HCT116 (cell line): ENCODE measurements around the gene TCF12. TPM values are rescaled to one million over a fixed set of nuclear protein-coding genes. Genes with fewer than 3 reads are reported as not detected.

Experiments used
- ATAC-seq: fragments of 200-7000 bp; cut with Tn5 transposase; 2 replicates; pipeline ENCODE4 v1.9.1; 2020; ENCODE audit warnings: mild to moderate bottlenecking, moderate library complexity
- BruUV-seq: library from RNA; stranded (reverse); fragments of 400-500 nt; replicated peaks from 2 replicates; lab custom pipeline; 2021; lab: Mats Ljungman, UMichigan
- CTCF ChIA-PET: fragments of 300-600 bp; sonication (Branson Sonifier 250); formaldehyde crosslinking; loops from one replicate; lab custom pipeline; 2021; ENCODE audit warnings: antibody characterized with exemption; lab: Charles Lee
- POLR2A ChIA-PET: fragments of 300-600, 350-600 bp; sonication (Branson Sonifier 250); formaldehyde crosslinking; loops from one replicate; lab custom pipeline; 2021; ENCODE audit warnings: antibody characterized with exemption; lab: Charles Lee
- RAD21 ChIA-PET, 2 experiments: fragments of 300-600 bp; sonication (Branson Sonifier 250); formaldehyde crosslinking; loops; one replicate each; lab custom pipeline; 2023; ENCODE audit warnings: low total read pairs in 2 of 2; ENCODE audit not compliant: uncharacterized antibody in 2 of 2, unreplicated experiment in 2 of 2, low non-redundant PET in 1 of 2; lab: Charles Lee
- DNase-seq: peaks from one replicate; pipeline ENCODE4 v3.0.0-alpha.2; 2010; ENCODE audit warnings: low read depth, low spot score
- H2AFZ ChIP-seq: fragments of 200-600 bp; shearing (Covaris generic), sonication (generic); 2 replicates; pipeline ENCODE4 v1.6.1; 2017; ENCODE audit warnings: low read depth, mixed run types, mixed read lengths, antibody characterized with exemption, low read length; ENCODE audit not compliant: poor library complexity, severe bottlenecking
- H3K27ac ChIP-seq: 2 replicates; pipeline ENCODE4 v1.5.1; 2012; ENCODE audit warnings: low read depth, low read length
- H3K27me3 ChIP-seq: fragments of 200-600 bp; sonication (generic); 2 replicates; pipeline ENCODE4 v1.6.1; 2016; ENCODE audit warnings: mixed run types, low read length, mixed read lengths; ENCODE audit not compliant: insufficient read depth
- H3K36me3 ChIP-seq, 2 experiments: fragments of 200-500 bp in 1 of 2; fragments of 200-600 bp in 1 of 2; sonication (Bioruptor generic) in 1 of 2; sonication (generic) in 1 of 2; 2 replicates each; pipeline versions ENCODE4 v1.5.1 to v1.6.1; 2014 to 2016; ENCODE audit warnings: low read length in 2 of 2, inconsistent platforms in 1 of 2, mixed read lengths in 1 of 2, mixed run types in 1 of 2; ENCODE audit not compliant: insufficient read depth in 2 of 2, control insufficient read depth in 1 of 2
- H3K4me1 ChIP-seq, 2 experiments: fragments of 200-600 bp in 1 of 2; sonication (generic) in 1 of 2; 2 replicates each; pipeline versions ENCODE4 v1.5.1 to v1.6.1; 2012 to 2017; ENCODE audit warnings: low read length in 2 of 2, inconsistent platforms in 1 of 2, mild to moderate bottlenecking in 1 of 2, mixed read lengths in 1 of 2, mixed run types in 1 of 2, moderate library complexity in 1 of 2; ENCODE audit not compliant: insufficient read depth in 2 of 2, control insufficient read depth in 1 of 2
- H3K4me2 ChIP-seq: fragments of 200-600 bp; sonication (generic); 2 replicates; pipeline ENCODE4 v1.6.1; 2017; ENCODE audit warnings: mixed run types, low read length, mixed read lengths
- H3K4me3 ChIP-seq, 2 experiments: fragments of 200-600 bp in 1 of 2; sonication (generic) in 1 of 2; replicated peaks in 1 of 2; 2 replicates each; pipeline ENCODE4 v1.5.1; 2011 to 2016; ENCODE audit warnings: low read length in 2 of 2, control low read depth in 1 of 2, low read depth in 1 of 2, mild to moderate bottlenecking in 1 of 2, mixed read lengths in 1 of 2, mixed run types in 1 of 2
- H3K79me2 ChIP-seq: fragments of 200-600 bp; sonication (generic); 2 replicates; pipeline ENCODE4 v1.6.1; 2017; ENCODE audit warnings: mild to moderate bottlenecking, mixed run types, low read length, moderate library complexity, mixed read lengths; ENCODE audit not compliant: insufficient read depth
- H3K9ac ChIP-seq: fragments of 200-600 bp; sonication (generic); 2 replicates; pipeline ENCODE4 v1.6.1; 2016; ENCODE audit warnings: low read length, mixed read lengths
- H3K9me2 ChIP-seq: fragments of 200-600 bp; sonication (generic), shearing (Covaris generic); 2 replicates; pipeline ENCODE4 v1.6.1; 2017; ENCODE audit warnings: mixed run types, mild to moderate bottlenecking, moderate library complexity; ENCODE audit not compliant: insufficient read depth
- H3K9me3 ChIP-seq, 2 experiments: fragments of 200-500 bp in 1 of 2; fragments of 200-600 bp in 1 of 2; sonication (Bioruptor generic) in 1 of 2; sonication (generic) in 1 of 2; 2 replicates each; pipeline ENCODE4 v1.6.1; 2014 to 2017; ENCODE audit warnings: low read length in 2 of 2, mixed read lengths in 2 of 2, inconsistent platforms in 1 of 2, low read depth in 1 of 2, mild to moderate bottlenecking in 1 of 2, mixed run types in 1 of 2, moderate library complexity in 1 of 2; ENCODE audit not compliant: control insufficient read depth in 1 of 2, insufficient read depth in 1 of 2
- H4K20me1 ChIP-seq: fragments of 200-600 bp; sonication (generic), shearing (Covaris generic); 2 replicates; pipeline ENCODE4 v1.6.1; 2017; ENCODE audit warnings: mixed run types, mild to moderate bottlenecking, moderate library complexity; ENCODE audit not compliant: insufficient read depth
- EZH2 ChIP-seq: fragments of 200-600 bp; sonication (generic); IDR thresholded peaks from 2 replicates; pipeline ENCODE4 v1.6.1; 2017; ENCODE audit warnings: antibody characterized with exemption, mixed run types
- SP1 ChIP-seq: IDR thresholded peaks from 2 replicates; pipeline ENCODE4 v1.6.1; 2012; ENCODE audit warnings: low read depth
- ZFX ChIP-seq: fragments of 450-650 bp; IDR thresholded peaks from 2 replicates; pipeline ENCODE4 v1.6.1; 2017
- ZNF274 ChIP-seq: fragments of 200-500 bp; sonication (Bioruptor generic); IDR thresholded peaks from 2 replicates; pipeline ENCODE4 v1.6.1; 2014; ENCODE audit warnings: mild to moderate bottlenecking, low read depth, low read length, inconsistent platforms
- intact Hi-C: fragments of 100-400 bp; cut with micrococcal nuclease; formaldehyde crosslinking; loops from 2 replicates; pipeline ENCODE4 v1.10.0; 2022
- total RNA-seq: library from RNA; stranded (reverse); gene quantifications from one replicate; pipeline ENCODE4 v1.2.1, GENCODE V29; 2021; ENCODE audit not compliant: unreplicated experiment
- TF ChIP-seq, protein P1 (sequence below): IDR thresholded peaks from 2 replicates; pipeline ENCODE4 v1.6.1; 2011; ENCODE audit warnings: mild to moderate bottlenecking, low read length, moderate library complexity; ENCODE audit not compliant: insufficient replicate concordance; ENCODE audit errors: extremely low read depth
- TF ChIP-seq, protein P2 (sequence below), 3 experiments: fragments of 200-600 bp in 1 of 3; sonication (generic) in 1 of 3; IDR thresholded peaks in 2 of 3; conservative IDR thresholded peaks in 1 of 3; 2 replicates each; pipeline ENCODE4 v1.5.1; 2012 to 2017; ENCODE audit warnings: low read depth in 2 of 3, low read length in 2 of 3, antibody characterized with exemption in 1 of 3, borderline replicate concordance in 1 of 3, control low read depth in 1 of 3, mild to moderate bottlenecking in 1 of 3, mixed read lengths in 1 of 3, mixed run types in 1 of 3, moderate library complexity in 1 of 3; ENCODE audit not compliant: insufficient read depth in 1 of 3

TCF12 gene
- total RNA-seq, 1 experiment from 2014 or later = 71.6 TPM

DNA sequence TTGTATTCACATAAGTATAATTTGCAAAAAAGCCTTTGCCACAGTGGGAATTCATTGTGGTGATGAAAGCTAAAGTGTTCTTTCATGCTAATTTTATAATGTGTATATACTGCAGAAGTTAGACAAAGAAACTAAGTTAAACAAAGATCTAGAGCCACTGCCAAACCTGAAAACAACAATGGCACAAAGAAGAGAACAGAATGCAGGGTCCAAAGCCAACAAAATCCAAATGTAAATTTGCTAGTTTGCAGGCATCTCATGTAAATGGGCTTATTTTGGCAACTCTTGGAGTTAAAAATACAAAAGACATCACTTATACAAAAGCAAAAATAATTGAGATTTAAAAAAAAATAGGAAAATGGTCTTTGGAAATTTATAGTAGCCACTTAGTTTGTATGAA is 123.0 kb downstream of the TCF12 start (continued):
- TF ChIP-seq, protein P1, sequence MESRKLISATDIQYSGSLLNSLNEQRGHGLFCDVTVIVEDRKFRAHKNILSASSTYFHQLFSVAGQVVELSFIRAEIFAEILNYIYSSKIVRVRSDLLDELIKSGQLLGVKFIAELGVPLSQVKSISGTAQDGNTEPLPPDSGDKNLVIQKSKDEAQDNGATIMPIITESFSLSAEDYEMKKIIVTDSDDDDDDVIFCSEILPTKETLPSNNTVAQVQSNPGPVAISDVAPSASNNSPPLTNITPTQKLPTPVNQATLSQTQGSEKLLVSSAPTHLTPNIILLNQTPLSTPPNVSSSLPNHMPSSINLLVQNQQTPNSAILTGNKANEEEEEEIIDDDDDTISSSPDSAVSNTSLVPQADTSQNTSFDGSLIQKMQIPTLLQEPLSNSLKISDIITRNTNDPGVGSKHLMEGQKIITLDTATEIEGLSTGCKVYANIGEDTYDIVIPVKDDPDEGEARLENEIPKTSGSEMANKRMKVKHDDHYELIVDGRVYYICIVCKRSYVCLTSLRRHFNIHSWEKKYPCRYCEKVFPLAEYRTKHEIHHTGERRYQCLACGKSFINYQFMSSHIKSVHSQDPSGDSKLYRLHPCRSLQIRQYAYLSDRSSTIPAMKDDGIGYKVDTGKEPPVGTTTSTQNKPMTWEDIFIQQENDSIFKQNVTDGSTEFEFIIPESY = no peak
- TF ChIP-seq, protein P2, sequence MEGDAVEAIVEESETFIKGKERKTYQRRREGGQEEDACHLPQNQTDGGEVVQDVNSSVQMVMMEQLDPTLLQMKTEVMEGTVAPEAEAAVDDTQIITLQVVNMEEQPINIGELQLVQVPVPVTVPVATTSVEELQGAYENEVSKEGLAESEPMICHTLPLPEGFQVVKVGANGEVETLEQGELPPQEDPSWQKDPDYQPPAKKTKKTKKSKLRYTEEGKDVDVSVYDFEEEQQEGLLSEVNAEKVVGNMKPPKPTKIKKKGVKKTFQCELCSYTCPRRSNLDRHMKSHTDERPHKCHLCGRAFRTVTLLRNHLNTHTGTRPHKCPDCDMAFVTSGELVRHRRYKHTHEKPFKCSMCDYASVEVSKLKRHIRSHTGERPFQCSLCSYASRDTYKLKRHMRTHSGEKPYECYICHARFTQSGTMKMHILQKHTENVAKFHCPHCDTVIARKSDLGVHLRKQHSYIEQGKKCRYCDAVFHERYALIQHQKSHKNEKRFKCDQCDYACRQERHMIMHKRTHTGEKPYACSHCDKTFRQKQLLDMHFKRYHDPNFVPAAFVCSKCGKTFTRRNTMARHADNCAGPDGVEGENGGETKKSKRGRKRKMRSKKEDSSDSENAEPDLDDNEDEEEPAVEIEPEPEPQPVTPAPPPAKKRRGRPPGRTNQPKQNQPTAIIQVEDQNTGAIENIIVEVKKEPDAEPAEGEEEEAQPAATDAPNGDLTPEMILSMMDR (IDR thresholded peaks at IDR 0.05 in 2 of 3, conservative IDR thresholded peaks at IDR 0.05 in 1 of 3; ENCODE audit: borderline replicate concordance in 1 of 3, insufficient read depth in 1 of 3, low read depth in 2 of 3, low read length in 2 of 3) = no peak
- no peak for TF ChIP-seq ZNF274
- TF ChIP-seq ZFX = no peak
- no peak for TF ChIP-seq EZH2
- TF ChIP-seq, all 23 proteins: peak for 0

- peaks cover 6% of the 10 kb centered on the region; the same call in 1 of the 2 replicates for H4K20me1 ChIP-seq
- H3K9me3 ChIP-seq = no peaks in the 10 kb centered on the region
- no TSS peak for BruUV-seq
- no peaks in the 10 kb centered on the region for H3K4me1 ChIP-seq
- peaks cover 34% of the 10 kb centered on the region for H3K79me2 ChIP-seq
- no peak for TF ChIP-seq SP1
- no peak for TF ChIP-seq EZH2
- ChIA-PET RAD21 (no interaction called here), CTCF (no interaction called here), POLR2A (no interaction called here)
- no peak overlapping the region for H3K4me3 ChIP-seq
- intact Hi-C loops = no loop called here
- H3K9me2 ChIP-seq = no peaks in the 10 kb centered on the region
- no peak for ATAC-seq
- H3K4me2 ChIP-seq = no peak overlapping the region
- no peaks in the 10 kb centered on the region for H3K36me3 ChIP-seq
- H3K27ac ChIP-seq = no peak overlapping the region
- no peak for DNase-seq
- H3K9ac ChIP-seq = no peak overlapping the region
- H3K27me3 ChIP-seq = no peaks in the 10 kb centered on the region
- H2AFZ ChIP-seq = no peak overlapping the region
Measured at GRCh38 chr15:57044072-57044702, 125.7 kb downstream of the TCF12 start.
